WTC11 (cell line): ENCODE results near the gene MNAT1. TPM values are rescaled to one million over a fixed set of nuclear protein-coding genes. Genes with fewer than 3 reads are reported as not detected.

Experiments used
- ATAC-seq: fragments of 200-7000 bp; cut with Tn5 transposase; 2 replicates; pipeline ENCODE4 v1.10.0; 2021; ENCODE audit warnings: mild to moderate bottlenecking, moderate library complexity
- CTCF ChIA-PET: fragments of 300-600 bp; sonication (Branson Sonifier 250); formaldehyde crosslinking; loops from one replicate; lab custom pipeline; 2021; ENCODE audit warnings: antibody characterized with exemption; lab: Charles Lee
- POLR2A ChIA-PET: fragments of 350-600 bp; sonication (Branson Sonifier 250); formaldehyde crosslinking; loops from one replicate; lab custom pipeline; 2021; ENCODE audit warnings: antibody characterized with exemption; lab: Charles Lee
- DNase-seq: peaks from one replicate; pipeline ENCODE4 v3.0.0; 2021; ENCODE audit warnings: low spot score
- H3K27ac Mint-ChIP-seq: 2 replicates; pipeline ENCODE4 v1.8.0; 2021; ENCODE audit warnings: mixed read lengths
- H3K27me3 Mint-ChIP-seq: 2 replicates; pipeline ENCODE4 v1.8.0; 2021; ENCODE audit warnings: low read depth, mild to moderate bottlenecking, moderate library complexity, mixed read lengths
- H3K36me3 Mint-ChIP-seq: 2 replicates; pipeline ENCODE4 v1.8.0; 2021; ENCODE audit warnings: mixed read lengths
- H3K4me1 Mint-ChIP-seq: 2 replicates; pipeline ENCODE4 v1.8.0; 2022; ENCODE audit warnings: mixed read lengths
- H3K4me3 Mint-ChIP-seq: 2 replicates; pipeline ENCODE4 v1.8.0; 2021; ENCODE audit warnings: mild to moderate bottlenecking, moderate library complexity, mixed read lengths
- H3K9me3 Mint-ChIP-seq: 2 replicates; pipeline ENCODE4 v1.8.0; 2021; ENCODE audit warnings: mixed read lengths
- EMX1 ChIP-seq: fragments of 250-450 bp; sonication (Bioruptor Pico); IDR thresholded peaks from 2 replicates; pipeline ENCODE4 v1.8.0; 2021; ENCODE audit warnings: mild to moderate bottlenecking
- FOXP1 ChIP-seq: sonication (generic); formaldehyde crosslinking; IDR thresholded peaks from 2 replicates; pipeline ENCODE4 v1.8.0; 2022; ENCODE audit warnings: missing genetic modification reagents, mild to moderate bottlenecking, moderate library complexity, borderline replicate concordance
- GABPB1 ChIP-seq: sonication (generic); formaldehyde crosslinking; IDR thresholded peaks from 2 replicates; pipeline ENCODE4 v1.8.1; 2023; ENCODE audit warnings: mild to moderate bottlenecking, missing genetic modification reagents
- IRF2 ChIP-seq: sonication (generic); formaldehyde crosslinking; IDR thresholded peaks from 2 replicates; pipeline ENCODE4 v1.8.0; 2022; ENCODE audit warnings: low read depth, missing genetic modification reagents, borderline replicate concordance
- JAZF1 ChIP-seq: fragments of 250-450 bp; sonication (Bioruptor Pico); IDR thresholded peaks from 2 replicates; pipeline ENCODE4 v1.9.0; 2021; ENCODE audit warnings: moderate library complexity, mild to moderate bottlenecking, inconsistent platforms
- MXD4 ChIP-seq: fragments of 250-450 bp; sonication (Bioruptor Pico); IDR thresholded peaks from 2 replicates; pipeline ENCODE4 v1.8.0; 2021; ENCODE audit warnings: mild to moderate bottlenecking, moderate library complexity, borderline replicate concordance
- NFE2L1 ChIP-seq: sonication (generic); formaldehyde crosslinking; IDR thresholded peaks from 2 replicates; pipeline ENCODE4 v1.8.1; 2023; ENCODE audit warnings: missing genetic modification reagents
- NR2C2 ChIP-seq: sonication (generic); formaldehyde crosslinking; IDR thresholded peaks from 2 replicates; pipeline ENCODE4 v1.8.0; 2022; ENCODE audit warnings: mild to moderate bottlenecking, missing genetic modification reagents
- OVOL2 ChIP-seq: fragments of 250-450 bp; sonication (Bioruptor Pico); IDR thresholded peaks from 2 replicates; pipeline ENCODE4 v1.9.0; 2021; ENCODE audit warnings: mild to moderate bottlenecking, borderline replicate concordance
- RORB ChIP-seq: fragments of 250-450 bp; sonication (Bioruptor Pico); IDR thresholded peaks from 2 replicates; pipeline ENCODE4 v1.9.0; 2021; ENCODE audit warnings: mild to moderate bottlenecking
- TP53 ChIP-seq: sonication (generic); formaldehyde crosslinking; IDR thresholded peaks from 2 replicates; pipeline ENCODE4 v1.8.1; 2023; ENCODE audit warnings: mild to moderate bottlenecking, missing genetic modification reagents
- ZNF219 ChIP-seq: sonication (generic); formaldehyde crosslinking; IDR thresholded peaks from 2 replicates; pipeline ENCODE4 v1.8.0; 2023; ENCODE audit warnings: missing genetic modification reagents, mild to moderate bottlenecking, borderline replicate concordance
- total RNA-seq: library from RNA; stranded (reverse); gene quantifications from 3 replicates; pipeline ENCODE4 v1.2.3, GENCODE V29; 2021
- TF ChIP-seq, protein P1 (sequence below): sonication (generic); formaldehyde crosslinking; IDR thresholded peaks from 2 replicates; pipeline ENCODE4 v1.8.0; 2022; ENCODE audit warnings: mild to moderate bottlenecking, missing genetic modification reagents
- TF ChIP-seq, protein P2 (sequence below): sonication (generic); formaldehyde crosslinking; IDR thresholded peaks from 2 replicates; pipeline ENCODE4 v1.8.1; 2022; ENCODE audit warnings: low read depth, mild to moderate bottlenecking, moderate library complexity, missing genetic modification reagents, borderline replicate concordance
- TF ChIP-seq, protein P3 (sequence below): sonication (generic); formaldehyde crosslinking; IDR thresholded peaks from 2 replicates; pipeline ENCODE4 v1.8.1; 2023; ENCODE audit warnings: mild to moderate bottlenecking, missing genetic modification reagents
- TF ChIP-seq, protein P4 (sequence below): sonication (generic); formaldehyde crosslinking; IDR thresholded peaks from 2 replicates; pipeline ENCODE4 v1.8.0; 2022; ENCODE audit warnings: mild to moderate bottlenecking, missing genetic modification reagents
- TF ChIP-seq, protein P5 (sequence below): fragments of 250-450 bp; sonication (Bioruptor Pico); IDR thresholded peaks from 2 replicates; pipeline ENCODE4 v1.9.0; 2021; ENCODE audit warnings: mild to moderate bottlenecking
- TF ChIP-seq, protein P6 (sequence below): fragments of 250-450 bp; sonication (Bioruptor Pico); IDR thresholded peaks from 2 replicates; pipeline ENCODE4 v1.9.0; 2021; ENCODE audit warnings: moderate library complexity, mild to moderate bottlenecking, inconsistent platforms, borderline replicate concordance
- TF ChIP-seq, protein P7 (sequence below): sonication (generic); formaldehyde crosslinking; IDR thresholded peaks from 2 replicates; pipeline ENCODE4 v1.8.1; 2022; ENCODE audit warnings: mild to moderate bottlenecking, missing genetic modification reagents, moderate library complexity, borderline replicate concordance

MNAT1 gene
- total RNA-seq, 1 experiment from 2014 or later = 59.0 TPM

DNA sequence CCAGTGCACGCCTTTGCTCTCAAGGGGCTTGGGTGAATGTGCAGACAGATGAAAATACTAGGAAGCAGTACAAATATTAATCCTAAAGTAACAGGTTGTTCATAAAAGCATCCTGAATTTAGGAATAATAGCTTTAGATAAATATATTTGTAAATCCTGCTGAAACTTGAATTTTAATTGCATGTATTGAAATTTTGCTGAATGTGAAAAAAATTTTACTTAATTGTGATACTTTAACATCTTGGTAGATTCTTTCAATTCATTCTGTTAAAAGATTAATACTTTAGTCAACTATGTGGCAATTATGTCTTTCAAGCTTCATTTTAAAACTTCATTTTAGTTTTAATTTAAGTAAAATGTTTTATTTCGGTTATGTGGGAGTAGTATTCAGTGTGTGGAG, 251.9 kb downstream of the MNAT1 start:
- no peak for ATAC-seq
- POLR2A ChIA-PET = no interaction called here
- TF ChIP-seq TP53 = no peak
- TF ChIP-seq ZNF219 = no peak
- TF ChIP-seq, protein P1, sequence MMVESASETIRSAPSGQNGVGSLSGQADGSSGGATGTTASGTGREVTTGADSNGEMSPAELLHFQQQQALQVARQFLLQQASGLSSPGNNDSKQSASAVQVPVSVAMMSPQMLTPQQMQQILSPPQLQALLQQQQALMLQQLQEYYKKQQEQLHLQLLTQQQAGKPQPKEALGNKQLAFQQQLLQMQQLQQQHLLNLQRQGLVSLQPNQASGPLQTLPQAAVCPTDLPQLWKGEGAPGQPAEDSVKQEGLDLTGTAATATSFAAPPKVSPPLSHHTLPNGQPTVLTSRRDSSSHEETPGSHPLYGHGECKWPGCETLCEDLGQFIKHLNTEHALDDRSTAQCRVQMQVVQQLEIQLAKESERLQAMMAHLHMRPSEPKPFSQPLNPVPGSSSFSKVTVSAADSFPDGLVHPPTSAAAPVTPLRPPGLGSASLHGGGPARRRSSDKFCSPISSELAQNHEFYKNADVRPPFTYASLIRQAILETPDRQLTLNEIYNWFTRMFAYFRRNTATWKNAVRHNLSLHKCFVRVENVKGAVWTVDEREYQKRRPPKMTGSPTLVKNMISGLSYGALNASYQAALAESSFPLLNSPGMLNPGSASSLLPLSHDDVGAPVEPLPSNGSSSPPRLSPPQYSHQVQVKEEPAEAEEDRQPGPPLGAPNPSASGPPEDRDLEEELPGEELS (CRISPR knock-in tag) = no peak
- no peak for TF ChIP-seq FOXP1 (CRISPR knock-in tag)
- TF ChIP-seq, protein P2, sequence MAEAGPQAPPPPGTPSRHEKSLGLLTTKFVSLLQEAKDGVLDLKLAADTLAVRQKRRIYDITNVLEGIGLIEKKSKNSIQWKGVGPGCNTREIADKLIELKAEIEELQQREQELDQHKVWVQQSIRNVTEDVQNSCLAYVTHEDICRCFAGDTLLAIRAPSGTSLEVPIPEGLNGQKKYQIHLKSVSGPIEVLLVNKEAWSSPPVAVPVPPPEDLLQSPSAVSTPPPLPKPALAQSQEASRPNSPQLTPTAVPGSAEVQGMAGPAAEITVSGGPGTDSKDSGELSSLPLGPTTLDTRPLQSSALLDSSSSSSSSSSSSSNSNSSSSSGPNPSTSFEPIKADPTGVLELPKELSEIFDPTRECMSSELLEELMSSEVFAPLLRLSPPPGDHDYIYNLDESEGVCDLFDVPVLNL (CRISPR knock-in tag) = no peak
- H3K4me3 Mint-ChIP-seq = no peak overlapping the region
- H3K27me3 Mint-ChIP-seq = no peaks in the 10 kb centered on the region
- no peaks in the 10 kb centered on the region for H3K9me3 Mint-ChIP-seq
- H3K4me1 Mint-ChIP-seq = no peaks in the 10 kb centered on the region; the same call in 1 of the 2 replicates
- CTCF ChIA-PET = no interaction called here
- H3K36me3 Mint-ChIP-seq = 0 out of 2 replicates have a peak, but pooled peaks cover 4% of the 10 kb centered on the region
- no peak overlapping the region for H3K27ac Mint-ChIP-seq
- DNase-seq = no peak

DNA sequence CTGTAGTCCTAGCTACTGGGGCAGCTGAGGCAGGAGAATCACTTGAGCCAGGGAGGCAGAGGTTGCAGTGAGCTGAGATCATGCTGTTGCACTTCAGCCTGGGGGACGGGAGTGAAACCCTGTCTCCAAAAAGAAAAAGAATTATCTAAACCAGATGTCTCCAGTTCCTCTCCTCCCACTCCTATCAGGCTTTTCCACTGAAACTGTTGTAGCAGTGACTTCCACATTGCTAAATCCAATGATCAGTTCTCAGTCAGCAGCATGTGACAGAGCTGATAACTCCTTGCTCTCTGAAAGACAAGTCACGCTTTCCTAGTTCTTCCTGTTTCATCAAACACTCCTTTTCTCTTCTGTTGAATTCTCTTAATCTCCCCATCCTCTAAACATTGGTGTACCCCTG, 255.0 kb downstream of the MNAT1 start:
- ATAC-seq = no peak
- no peak overlapping the region for H3K27ac Mint-ChIP-seq
- TF ChIP-seq IRF2 = no peak
- no peak for TF ChIP-seq OVOL2 (CRISPR knock-in tag)
- TF ChIP-seq NR2C2 (CRISPR knock-in tag) = no peak
- no peak for TF ChIP-seq RORB (CRISPR knock-in tag)
- TF ChIP-seq, protein P3, sequence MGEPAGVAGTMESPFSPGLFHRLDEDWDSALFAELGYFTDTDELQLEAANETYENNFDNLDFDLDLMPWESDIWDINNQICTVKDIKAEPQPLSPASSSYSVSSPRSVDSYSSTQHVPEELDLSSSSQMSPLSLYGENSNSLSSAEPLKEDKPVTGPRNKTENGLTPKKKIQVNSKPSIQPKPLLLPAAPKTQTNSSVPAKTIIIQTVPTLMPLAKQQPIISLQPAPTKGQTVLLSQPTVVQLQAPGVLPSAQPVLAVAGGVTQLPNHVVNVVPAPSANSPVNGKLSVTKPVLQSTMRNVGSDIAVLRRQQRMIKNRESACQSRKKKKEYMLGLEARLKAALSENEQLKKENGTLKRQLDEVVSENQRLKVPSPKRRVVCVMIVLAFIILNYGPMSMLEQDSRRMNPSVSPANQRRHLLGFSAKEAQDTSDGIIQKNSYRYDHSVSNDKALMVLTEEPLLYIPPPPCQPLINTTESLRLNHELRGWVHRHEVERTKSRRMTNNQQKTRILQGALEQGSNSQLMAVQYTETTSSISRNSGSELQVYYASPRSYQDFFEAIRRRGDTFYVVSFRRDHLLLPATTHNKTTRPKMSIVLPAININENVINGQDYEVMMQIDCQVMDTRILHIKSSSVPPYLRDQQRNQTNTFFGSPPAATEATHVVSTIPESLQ = no peak
- no peak for TF ChIP-seq JAZF1 (CRISPR knock-in tag)
- TF ChIP-seq, protein P4, sequence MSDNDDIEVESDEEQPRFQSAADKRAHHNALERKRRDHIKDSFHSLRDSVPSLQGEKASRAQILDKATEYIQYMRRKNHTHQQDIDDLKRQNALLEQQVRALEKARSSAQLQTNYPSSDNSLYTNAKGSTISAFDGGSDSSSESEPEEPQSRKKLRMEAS = no peak
- TF ChIP-seq NFE2L1 (CRISPR knock-in tag) = no peak
- TF ChIP-seq, protein P5, sequence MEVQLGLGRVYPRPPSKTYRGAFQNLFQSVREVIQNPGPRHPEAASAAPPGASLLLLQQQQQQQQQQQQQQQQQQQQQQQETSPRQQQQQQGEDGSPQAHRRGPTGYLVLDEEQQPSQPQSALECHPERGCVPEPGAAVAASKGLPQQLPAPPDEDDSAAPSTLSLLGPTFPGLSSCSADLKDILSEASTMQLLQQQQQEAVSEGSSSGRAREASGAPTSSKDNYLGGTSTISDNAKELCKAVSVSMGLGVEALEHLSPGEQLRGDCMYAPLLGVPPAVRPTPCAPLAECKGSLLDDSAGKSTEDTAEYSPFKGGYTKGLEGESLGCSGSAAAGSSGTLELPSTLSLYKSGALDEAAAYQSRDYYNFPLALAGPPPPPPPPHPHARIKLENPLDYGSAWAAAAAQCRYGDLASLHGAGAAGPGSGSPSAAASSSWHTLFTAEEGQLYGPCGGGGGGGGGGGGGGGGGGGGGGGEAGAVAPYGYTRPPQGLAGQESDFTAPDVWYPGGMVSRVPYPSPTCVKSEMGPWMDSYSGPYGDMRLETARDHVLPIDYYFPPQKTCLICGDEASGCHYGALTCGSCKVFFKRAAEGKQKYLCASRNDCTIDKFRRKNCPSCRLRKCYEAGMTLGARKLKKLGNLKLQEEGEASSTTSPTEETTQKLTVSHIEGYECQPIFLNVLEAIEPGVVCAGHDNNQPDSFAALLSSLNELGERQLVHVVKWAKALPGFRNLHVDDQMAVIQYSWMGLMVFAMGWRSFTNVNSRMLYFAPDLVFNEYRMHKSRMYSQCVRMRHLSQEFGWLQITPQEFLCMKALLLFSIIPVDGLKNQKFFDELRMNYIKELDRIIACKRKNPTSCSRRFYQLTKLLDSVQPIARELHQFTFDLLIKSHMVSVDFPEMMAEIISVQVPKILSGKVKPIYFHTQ (CRISPR knock-in tag) = no peak
- TF ChIP-seq EMX1 (CRISPR knock-in tag) = no peak
- TF ChIP-seq, protein P6, sequence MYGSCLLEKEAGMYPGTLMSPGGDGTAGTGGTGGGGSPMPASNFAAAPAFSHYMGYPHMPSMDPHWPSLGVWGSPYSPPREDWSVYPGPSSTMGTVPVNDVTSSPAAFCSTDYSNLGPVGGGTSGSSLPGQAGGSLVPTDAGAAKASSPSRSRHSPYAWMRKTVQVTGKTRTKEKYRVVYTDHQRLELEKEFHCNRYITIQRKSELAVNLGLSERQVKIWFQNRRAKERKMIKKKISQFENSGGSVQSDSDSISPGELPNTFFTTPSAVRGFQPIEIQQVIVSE (CRISPR knock-in tag) = no peak
- TF ChIP-seq MXD4 (CRISPR knock-in tag) = no peak
- no peak for TF ChIP-seq GABPB1 (CRISPR knock-in tag)
- TF ChIP-seq, protein P7, sequence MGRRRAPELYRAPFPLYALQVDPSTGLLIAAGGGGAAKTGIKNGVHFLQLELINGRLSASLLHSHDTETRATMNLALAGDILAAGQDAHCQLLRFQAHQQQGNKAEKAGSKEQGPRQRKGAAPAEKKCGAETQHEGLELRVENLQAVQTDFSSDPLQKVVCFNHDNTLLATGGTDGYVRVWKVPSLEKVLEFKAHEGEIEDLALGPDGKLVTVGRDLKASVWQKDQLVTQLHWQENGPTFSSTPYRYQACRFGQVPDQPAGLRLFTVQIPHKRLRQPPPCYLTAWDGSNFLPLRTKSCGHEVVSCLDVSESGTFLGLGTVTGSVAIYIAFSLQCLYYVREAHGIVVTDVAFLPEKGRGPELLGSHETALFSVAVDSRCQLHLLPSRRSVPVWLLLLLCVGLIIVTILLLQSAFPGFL (CRISPR knock-in tag) = no peak
- TF ChIP-seq, all 79 proteins: peak for 0
- no peaks in the 10 kb centered on the region; the same call in 1 of the 2 replicates for H3K4me1 Mint-ChIP-seq
- no peaks in the 10 kb centered on the region for H3K9me3 Mint-ChIP-seq
- H3K36me3 Mint-ChIP-seq = 0 out of 2 replicates have a peak, but pooled peaks cover 3% of the 10 kb centered on the region
- H3K27me3 Mint-ChIP-seq = no peaks in the 10 kb centered on the region
- no peak for DNase-seq
- ChIA-PET CTCF (no interaction called here), POLR2A (no interaction called here)
- no peak overlapping the region for H3K4me3 Mint-ChIP-seq
